Measurements from ENCODE around the gene CTNND2. TPM values are rescaled to one million over a fixed set of nuclear protein-coding genes. Genes with fewer than 3 reads are reported as not detected.

CTNND2 gene
- polyA plus RNA-seq, 1 donor from 2014 or later: 67.0 TPM

GRCh38 chr5:11790201-11790600 is 114.0 kb downstream of the CTNND2 start:
- Histone ChIP-seq H3K4me3 (ENCODE audit: low read length) (no peak overlapping the region), H3K27me3 (ENCODE audit: insufficient read depth, low read depth, low read length) (no peaks in the 10 kb centered on the region), H3F3A (ENCODE audit: insufficient read depth, low read length, poor library complexity, severe bottlenecking) (no peaks in the 10 kb centered on the region), H3K79me2 (replicated peaks; ENCODE audit: insufficient read depth, low read length) (peaks cover 24% of the 10 kb centered on the region), H3K9me3 (ENCODE audit: low read length) (no peaks in the 10 kb centered on the region), H3K9ac (ENCODE audit: low read length) (peak overlapping the region; percentile 35), H4K20me1 (ENCODE audit: insufficient read depth) (no peaks in the 10 kb centered on the region), H3K4me2 (ENCODE audit: low read length) (no peak overlapping the region), H3K27ac (ENCODE audit: low read length) (peak overlapping the region; percentile 83), H3K9me2 (ENCODE audit: insufficient read depth, low read length) (no peaks in the 10 kb centered on the region), H3K36me3 (ENCODE audit: insufficient read depth, low read length) (no peaks in the 10 kb centered on the region), H2AFZ (ENCODE audit: low read depth, low read length) (no peak overlapping the region)
- no peak for TF ChIP-seq RAD21 (conservative IDR thresholded peaks at IDR 0.05)
- no peak for TF ChIP-seq EZH2 (IDR thresholded peaks at IDR 0.05; ENCODE audit: borderline replicate concordance, insufficient read depth, low read length, poor library complexity, severe bottlenecking)
- TF ChIP-seq CTCF (IDR thresholded peaks at IDR 0.05; ENCODE audit: poor library complexity, severe bottlenecking): no peak
- peak; percentile 98 for TF ChIP-seq EP300 (conservative IDR thresholded peaks at IDR 0.05; ENCODE audit: poor library complexity, severe bottlenecking)
- TF ChIP-seq REST (IDR thresholded peaks at IDR 0.05; ENCODE audit: borderline replicate concordance): peak; percentile 18
- TF ChIP-seq POLR2AphosphoS5 (IDR thresholded peaks at IDR 0.05): peak; percentile 42

GRCh38 chr5:11785771-11786352 is 118.4 kb downstream of the CTNND2 start:
- Histone ChIP-seq H3K79me2 (replicated peaks; ENCODE audit: insufficient read depth, low read length) (peaks cover 10% of the 10 kb centered on the region), H3K27me3 (ENCODE audit: insufficient read depth, low read depth, low read length) (no peaks in the 10 kb centered on the region), H3K9me3 (ENCODE audit: low read length) (no peaks in the 10 kb centered on the region), H3K27ac (ENCODE audit: low read length) (no peak overlapping the region), H2AFZ (ENCODE audit: low read depth, low read length) (no peak overlapping the region), H3K36me3 (ENCODE audit: insufficient read depth, low read length) (no peaks in the 10 kb centered on the region), H3F3A (ENCODE audit: insufficient read depth, low read length, poor library complexity, severe bottlenecking) (no peaks in the 10 kb centered on the region), H3K9ac (ENCODE audit: low read length) (no peak overlapping the region), H4K20me1 (ENCODE audit: insufficient read depth) (no peaks in the 10 kb centered on the region), H3K9me2 (ENCODE audit: insufficient read depth, low read length) (no peaks in the 10 kb centered on the region), H3K4me2 (ENCODE audit: low read length) (no peak overlapping the region), H3K4me3 (ENCODE audit: low read length) (no peak overlapping the region)
- no peak for TF ChIP-seq POLR2AphosphoS5 (IDR thresholded peaks at IDR 0.05)
- TF ChIP-seq SMC3 (conservative IDR thresholded peaks at IDR 0.05; ENCODE audit: poor library complexity): no peak
- TF ChIP-seq MXI1 (conservative IDR thresholded peaks at IDR 0.05; ENCODE audit: poor library complexity, severe bottlenecking): no peak
- TF ChIP-seq TAF1 (IDR thresholded peaks at IDR 0.05; ENCODE audit: low read depth): no peak
- TF ChIP-seq RAD21 (conservative IDR thresholded peaks at IDR 0.05): no peak
- TF ChIP-seq EP300 (conservative IDR thresholded peaks at IDR 0.05; ENCODE audit: poor library complexity, severe bottlenecking): no peak
- TF ChIP-seq CTCF (IDR thresholded peaks at IDR 0.05; ENCODE audit: poor library complexity, severe bottlenecking): no peak
- TF ChIP-seq REST (IDR thresholded peaks at IDR 0.05; ENCODE audit: borderline replicate concordance): no peak
- TF ChIP-seq EZH2 (IDR thresholded peaks at IDR 0.05; ENCODE audit: borderline replicate concordance, insufficient read depth, low read length, poor library complexity, severe bottlenecking): no peak
